ENCODE results near the gene UTS2R. TPM values are rescaled to one million over a fixed set of nuclear protein-coding genes. Genes with fewer than 3 reads are reported as not detected.
"Not testable (repeated sequence)": the region's sequence is repeated elsewhere in the genome, so short reads cannot be mapped to it uniquely, and the experiment has no call there.

UTS2R gene
- total RNA-seq, 1 experiment from 2014 or later: 0.46 TPM

DNA sequence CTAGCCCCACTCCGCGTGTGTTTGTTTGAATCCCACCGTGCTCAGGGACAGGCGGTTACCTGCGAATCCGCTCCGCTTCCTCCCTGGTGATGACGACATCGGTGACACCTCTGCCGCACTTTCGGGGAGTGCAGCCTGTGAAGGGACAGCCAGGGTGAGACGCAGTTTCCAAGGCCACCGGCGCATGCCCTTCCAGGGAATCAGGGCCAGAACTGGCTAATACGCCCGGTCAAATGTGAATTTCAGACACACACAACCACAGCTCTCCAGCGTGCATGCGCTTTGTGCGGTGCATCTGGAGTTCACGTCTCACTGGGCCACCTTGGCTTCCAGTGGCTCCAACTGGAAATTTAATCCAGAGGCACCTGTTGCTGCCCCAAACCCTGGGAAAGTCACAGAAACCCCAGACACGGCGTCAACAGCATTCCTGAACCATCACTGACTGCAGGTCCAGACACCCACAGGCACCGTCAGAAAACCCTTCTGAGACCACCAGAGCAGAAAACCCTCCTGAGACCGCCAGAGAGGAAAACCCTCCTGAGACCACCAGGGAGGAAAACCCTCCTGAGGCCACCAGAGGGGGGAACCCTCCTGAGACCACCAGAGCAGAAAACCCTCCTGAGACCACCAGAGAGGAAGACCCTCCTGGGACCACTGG, 40.0 kb downstream of the UTS2R start:
- no peak overlapping the region for H3K4me3 Mint-ChIP-seq
- no peaks in the 10 kb centered on the region for H3K9me3 Mint-ChIP-seq
- no peak for ATAC-seq
- H3K4me1 Mint-ChIP-seq: peaks cover 9% of the 10 kb centered on the region
- TF ChIP-seq FOXJ3 (CRISPR knock-in tag; IDR thresholded peaks at IDR 0.05; ENCODE audit: borderline replicate concordance): no peak
- ChIA-PET POLR2A (no interaction called here), CTCF (no interaction called here)
- no peaks in the 10 kb centered on the region for H3K27me3 Mint-ChIP-seq (ENCODE audit: low read depth)
- H3K27ac Mint-ChIP-seq: no peak overlapping the region
- DNase-seq (ENCODE audit: low spot score): no peak
- H3K36me3 Mint-ChIP-seq: no peaks in the 10 kb centered on the region

DNA sequence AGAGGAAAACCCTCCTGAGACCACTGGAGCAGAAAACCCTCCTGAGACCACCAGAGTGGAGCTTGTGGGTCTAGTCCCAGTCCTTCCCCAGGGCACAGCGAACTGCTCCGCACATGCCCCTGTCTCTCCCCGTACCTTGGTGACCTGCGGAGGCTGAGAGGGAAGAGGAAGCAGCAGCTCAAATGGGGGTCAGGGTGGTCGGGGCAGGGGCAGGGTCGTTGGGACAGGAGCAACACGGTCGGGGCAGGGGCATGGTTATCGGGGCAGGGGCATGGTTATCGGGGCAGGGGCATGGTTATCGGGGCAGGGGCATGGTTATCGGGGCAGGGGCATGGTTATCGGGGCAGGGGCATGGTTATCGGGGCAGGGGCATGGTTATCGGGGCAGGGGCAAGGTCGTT, 40.5 kb downstream of the UTS2R start:
- H3K27me3 Mint-ChIP-seq (ENCODE audit: low read depth); H3K36me3 Mint-ChIP-seq; H3K4me3 Mint-ChIP-seq; CTCF ChIA-PET; ATAC-seq; H3K9me3 Mint-ChIP-seq; DNase-seq (ENCODE audit: low spot score); POLR2A ChIA-PET; H3K27ac Mint-ChIP-seq; H3K4me1 Mint-ChIP-seq: not testable (repeated sequence)

DNA sequence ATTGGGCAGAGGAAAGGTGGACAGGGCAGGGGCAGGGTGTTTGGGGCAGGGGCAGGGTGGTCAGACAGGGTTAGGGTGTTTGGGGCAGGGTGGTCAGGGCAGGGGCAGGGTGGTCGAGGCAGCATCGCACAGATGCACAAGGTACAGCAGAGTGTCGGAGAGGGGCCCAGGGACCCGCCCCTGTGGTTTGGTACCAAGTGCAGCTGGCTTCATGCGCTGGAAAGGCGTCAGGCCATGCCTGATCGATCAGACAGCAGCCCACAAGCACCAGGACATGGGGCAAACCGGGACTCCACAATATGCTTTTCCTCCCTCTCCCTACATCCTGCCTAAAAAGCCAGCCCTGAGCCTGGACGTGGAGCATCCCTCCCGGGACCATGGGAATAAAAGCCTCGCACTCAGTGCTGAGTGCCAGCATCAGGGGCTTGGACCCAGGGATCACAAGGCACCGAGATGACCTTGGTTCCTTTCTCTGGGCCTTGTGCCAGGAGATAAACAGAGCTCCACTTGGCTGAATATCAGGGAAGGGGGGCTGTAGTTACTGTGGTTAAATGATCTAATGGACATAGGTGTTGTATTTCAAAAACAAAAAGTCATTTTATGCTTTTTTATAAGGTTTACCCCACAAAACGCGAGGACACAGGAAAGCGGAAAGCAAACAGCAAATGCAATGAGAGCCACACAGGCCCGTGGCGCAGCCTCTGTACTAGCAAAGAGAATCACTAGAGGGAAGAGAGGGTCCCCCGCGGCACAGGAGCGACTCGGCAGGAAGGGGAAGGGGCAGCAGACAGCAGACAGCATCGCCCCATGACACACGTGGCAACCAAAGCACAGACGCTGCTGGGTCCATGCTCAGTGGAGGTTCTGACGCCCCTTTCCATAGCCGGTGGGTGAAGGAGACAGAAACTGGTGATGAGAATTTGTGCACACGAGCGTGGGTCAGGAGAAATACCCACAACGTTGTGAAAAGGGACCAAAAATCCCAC, 41.3 kb downstream of the UTS2R start:
- Mint-ChIP-seq H3K27me3 (ENCODE audit: low read depth) (no peaks in the 10 kb centered on the region), H3K36me3 (no peaks in the 10 kb centered on the region), H3K9me3 (no peaks in the 10 kb centered on the region), H3K4me1 (peaks cover 9% of the 10 kb centered on the region), H3K27ac (no peak overlapping the region), H3K4me3 (no peak overlapping the region)
- DNase-seq (ENCODE audit: low spot score): no peak
- no peak for TF ChIP-seq NFE2L1 (CRISPR knock-in tag; IDR thresholded peaks at IDR 0.05)
- TF ChIP-seq ZBTB21 (CRISPR knock-in tag; IDR thresholded peaks at IDR 0.05; ENCODE audit: borderline replicate concordance): no peak
- TF ChIP-seq, protein P1, sequence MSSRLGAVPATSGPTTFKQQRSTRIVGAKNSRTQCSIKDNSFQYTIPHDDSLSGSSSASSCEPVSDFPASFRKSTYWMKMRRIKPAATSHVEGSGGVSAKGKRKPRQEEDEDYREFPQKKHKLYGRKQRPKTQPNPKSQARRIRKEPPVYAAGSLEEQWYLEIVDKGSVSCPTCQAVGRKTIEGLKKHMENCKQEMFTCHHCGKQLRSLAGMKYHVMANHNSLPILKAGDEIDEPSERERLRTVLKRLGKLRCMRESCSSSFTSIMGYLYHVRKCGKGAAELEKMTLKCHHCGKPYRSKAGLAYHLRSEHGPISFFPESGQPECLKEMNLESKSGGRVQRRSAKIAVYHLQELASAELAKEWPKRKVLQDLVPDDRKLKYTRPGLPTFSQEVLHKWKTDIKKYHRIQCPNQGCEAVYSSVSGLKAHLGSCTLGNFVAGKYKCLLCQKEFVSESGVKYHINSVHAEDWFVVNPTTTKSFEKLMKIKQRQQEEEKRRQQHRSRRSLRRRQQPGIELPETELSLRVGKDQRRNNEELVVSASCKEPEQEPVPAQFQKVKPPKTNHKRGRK (CRISPR knock-in tag; IDR thresholded peaks at IDR 0.05; ENCODE audit: borderline replicate concordance): no peak
- TF ChIP-seq ZNF138 (CRISPR knock-in tag; conservative IDR thresholded peaks at IDR 0.05): no peak
- TF ChIP-seq, protein P2, sequence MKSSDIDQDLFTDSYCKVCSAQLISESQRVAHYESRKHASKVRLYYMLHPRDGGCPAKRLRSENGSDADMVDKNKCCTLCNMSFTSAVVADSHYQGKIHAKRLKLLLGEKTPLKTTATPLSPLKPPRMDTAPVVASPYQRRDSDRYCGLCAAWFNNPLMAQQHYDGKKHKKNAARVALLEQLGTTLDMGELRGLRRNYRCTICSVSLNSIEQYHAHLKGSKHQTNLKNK (CRISPR knock-in tag; IDR thresholded peaks at IDR 0.05): no peak
- TF ChIP-seq TEAD1 (CRISPR knock-in tag; IDR thresholded peaks at IDR 0.05): no peak
- TF ChIP-seq, protein P3, sequence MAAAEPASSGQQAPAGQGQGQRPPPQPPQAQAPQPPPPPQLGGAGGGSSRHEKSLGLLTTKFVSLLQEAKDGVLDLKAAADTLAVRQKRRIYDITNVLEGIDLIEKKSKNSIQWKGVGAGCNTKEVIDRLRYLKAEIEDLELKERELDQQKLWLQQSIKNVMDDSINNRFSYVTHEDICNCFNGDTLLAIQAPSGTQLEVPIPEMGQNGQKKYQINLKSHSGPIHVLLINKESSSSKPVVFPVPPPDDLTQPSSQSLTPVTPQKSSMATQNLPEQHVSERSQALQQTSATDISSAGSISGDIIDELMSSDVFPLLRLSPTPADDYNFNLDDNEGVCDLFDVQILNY (CRISPR knock-in tag; IDR thresholded peaks at IDR 0.05): no peak
- no peak for ATAC-seq
- POLR2A ChIA-PET: no interaction called here
- CTCF ChIA-PET: no interaction called here

DNA sequence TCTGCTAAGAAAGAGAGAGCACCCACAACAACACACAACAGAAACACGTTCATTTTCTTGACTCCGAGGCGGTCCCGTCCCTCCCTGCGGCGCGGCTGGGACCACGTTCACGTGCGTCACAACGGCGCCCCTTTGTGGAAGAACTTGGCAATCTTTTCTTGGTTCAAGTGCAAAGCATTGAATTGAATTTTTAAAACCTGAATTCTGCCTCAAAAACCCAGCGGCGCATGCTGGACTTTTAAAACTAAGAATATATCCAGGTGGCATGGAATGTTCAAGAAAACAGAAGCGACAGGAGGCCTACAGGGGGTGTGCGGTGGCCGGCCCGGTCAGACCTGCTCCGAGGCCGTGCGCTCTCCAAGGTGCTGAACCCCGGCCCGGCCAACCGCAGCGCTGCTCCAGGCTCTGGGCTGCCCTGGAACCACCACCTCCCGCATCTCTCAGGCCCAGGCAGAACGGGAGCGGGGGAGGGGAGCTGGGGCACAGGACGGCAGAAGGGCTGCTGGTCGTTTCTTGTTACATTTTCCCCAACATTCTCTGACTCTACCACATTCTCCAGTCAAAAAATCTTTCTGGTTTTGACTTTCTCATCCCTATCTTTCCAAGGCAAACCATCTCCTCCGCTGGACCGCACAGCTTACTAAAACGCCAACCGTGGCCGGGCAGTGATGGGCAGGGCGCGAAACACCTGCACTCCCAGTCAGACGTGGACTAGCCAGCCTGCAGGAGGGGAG, 43.1 kb downstream of the UTS2R start:
- ATAC-seq (peak; percentile 76), DNase-seq (ENCODE audit: low spot score) (peak; percentile 91)
- ChIA-PET POLR2A (no interaction called here), CTCF (interaction anchor here (0.6 to 1.8 kb wide), 8 partner anchors 10 to 245 kb away, joined by 3 to 9 read pairs (median 4); no protein-coding TSS in a partner anchor)
- Mint-ChIP-seq H3K36me3 (peaks cover under 1% of the 10 kb centered on the region; the same call in 1 of the 2 replicates), H3K9me3 (no peaks in the 10 kb centered on the region), H3K4me3 (peak overlapping the region; percentile 36), H3K27ac (peak overlapping the region; percentile 63; the same call in 1 of the 2 replicates), H3K4me1 (peaks cover 13% of the 10 kb centered on the region), H3K27me3 (ENCODE audit: low read depth) (no peaks in the 10 kb centered on the region)
- TF ChIP-seq ZNF263 (CRISPR knock-in tag; IDR thresholded peaks at IDR 0.05; ENCODE audit: low read depth) (no peak), FOXJ3 (CRISPR knock-in tag; IDR thresholded peaks at IDR 0.05; ENCODE audit: borderline replicate concordance) (no peak), EMX1 (CRISPR knock-in tag; IDR thresholded peaks at IDR 0.05) (no peak), GRHL2 (CRISPR knock-in tag; IDR thresholded peaks at IDR 0.05; ENCODE audit: insufficient replicate concordance, severe bottlenecking) (no peak), ZNF396 (CRISPR knock-in tag; IDR thresholded peaks at IDR 0.05; ENCODE audit: borderline replicate concordance) (no peak), SOX15 (CRISPR knock-in tag; IDR thresholded peaks at IDR 0.05) (no peak), RORB (CRISPR knock-in tag; IDR thresholded peaks at IDR 0.05) (no peak), ZNF317 (CRISPR knock-in tag; IDR thresholded peaks at IDR 0.05; ENCODE audit: borderline replicate concordance, low read depth) (0 out of 2 replicates have a peak, but pooled peaks have one; percentile 48), NFYB (CRISPR knock-in tag; conservative IDR thresholded peaks at IDR 0.05; ENCODE audit: low read depth) (no peak), SP1 (CRISPR knock-in tag; conservative IDR thresholded peaks at IDR 0.05) (peak; percentile 54; the same call in 1 of the 2 replicates)
- TF ChIP-seq, protein P1 (CRISPR knock-in tag; IDR thresholded peaks at IDR 0.05; ENCODE audit: borderline replicate concordance): no peak
- TF ChIP-seq, protein P4, sequence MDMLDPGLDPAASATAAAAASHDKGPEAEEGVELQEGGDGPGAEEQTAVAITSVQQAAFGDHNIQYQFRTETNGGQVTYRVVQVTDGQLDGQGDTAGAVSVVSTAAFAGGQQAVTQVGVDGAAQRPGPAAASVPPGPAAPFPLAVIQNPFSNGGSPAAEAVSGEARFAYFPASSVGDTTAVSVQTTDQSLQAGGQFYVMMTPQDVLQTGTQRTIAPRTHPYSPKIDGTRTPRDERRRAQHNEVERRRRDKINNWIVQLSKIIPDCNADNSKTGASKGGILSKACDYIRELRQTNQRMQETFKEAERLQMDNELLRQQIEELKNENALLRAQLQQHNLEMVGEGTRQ (CRISPR knock-in tag; IDR thresholded peaks at IDR 0.05): no peak
- TF ChIP-seq, protein P5, sequence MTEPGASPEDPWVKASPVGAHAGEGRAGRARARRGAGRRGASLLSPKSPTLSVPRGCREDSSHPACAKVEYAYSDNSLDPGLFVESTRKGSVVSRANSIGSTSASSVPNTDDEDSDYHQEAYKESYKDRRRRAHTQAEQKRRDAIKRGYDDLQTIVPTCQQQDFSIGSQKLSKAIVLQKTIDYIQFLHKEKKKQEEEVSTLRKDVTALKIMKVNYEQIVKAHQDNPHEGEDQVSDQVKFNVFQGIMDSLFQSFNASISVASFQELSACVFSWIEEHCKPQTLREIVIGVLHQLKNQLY (CRISPR knock-in tag; IDR thresholded peaks at IDR 0.05): no peak

Measured in WTC11 (cell line).